DND-41 (cell line): ENCODE results near the gene CDH5.

Experiments used
- ATAC-seq: fragments of 200-7000 bp; cut with Tn5 transposase; 3 replicates; pipeline ENCODE4 v1.9.1; 2021; ENCODE audit warnings: low read depth; ENCODE audit not compliant: insufficient read depth
- DNase-seq: peaks from one replicate; pipeline ENCODE4 v3.0.0-alpha.2; 2020
- H2AFZ ChIP-seq: 2 replicates; pipeline ENCODE4 v1.6.0; 2012; ENCODE audit warnings: low read depth, low read length
- H3K27ac ChIP-seq: 2 replicates; pipeline ENCODE4 v1.5.1; 2012; ENCODE audit warnings: low read length, inconsistent platforms
- H3K27me3 ChIP-seq: fragments of 200-600 bp; sonication (generic); 2 replicates; pipeline ENCODE4 v1.6.0; 2012; ENCODE audit warnings: low read length, mild to moderate bottlenecking, inconsistent platforms; ENCODE audit not compliant: insufficient read depth, poor library complexity
- H3K36me3 ChIP-seq: 2 replicates; pipeline ENCODE4 v1.5.1; 2012; ENCODE audit warnings: low read length, inconsistent platforms; ENCODE audit not compliant: insufficient read depth
- H3K4me1 ChIP-seq: 2 replicates; pipeline ENCODE4 v1.5.1; 2012; ENCODE audit warnings: mild to moderate bottlenecking, low read length; ENCODE audit not compliant: insufficient read depth
- H3K4me2 ChIP-seq: 2 replicates; pipeline ENCODE4 v1.6.0; 2012; ENCODE audit warnings: mild to moderate bottlenecking, moderate library complexity, low read length, inconsistent platforms; ENCODE audit not compliant: insufficient read depth
- H3K4me3 ChIP-seq, 2 experiments: fragments of 200-600 bp in 1 of 2; shearing (Covaris generic) in 1 of 2; 2 replicates each; pipeline ENCODE4 v1.5.1; 2012 to 2016; ENCODE audit warnings: inconsistent platforms in 2 of 2, low read length in 2 of 2, mild to moderate bottlenecking in 2 of 2, low read depth in 1 of 2, moderate library complexity in 1 of 2
- H3K79me2 ChIP-seq: 2 replicates; pipeline ENCODE4 v1.6.0; 2012; ENCODE audit warnings: low read length, inconsistent platforms; ENCODE audit not compliant: insufficient read depth
- H3K9ac ChIP-seq: 2 replicates; pipeline ENCODE4 v1.6.0; 2012; ENCODE audit warnings: low read depth, mild to moderate bottlenecking, inconsistent platforms, low read length, moderate library complexity
- H3K9me3 ChIP-seq: 2 replicates; pipeline ENCODE4 v1.5.1; 2012; ENCODE audit warnings: low read length, moderate library complexity, mild to moderate bottlenecking, inconsistent platforms; ENCODE audit not compliant: insufficient read depth, severe bottlenecking
- H4K20me1 ChIP-seq: 2 replicates; pipeline ENCODE4 v1.6.0; 2012; ENCODE audit warnings: low read length; ENCODE audit not compliant: insufficient read depth
- EZH2 ChIP-seq: IDR thresholded peaks from 3 replicates; pipeline ENCODE4 v1.6.1; 2012; ENCODE audit warnings: borderline replicate concordance, low read depth, mild to moderate bottlenecking, moderate library complexity, low read length, inconsistent platforms; ENCODE audit not compliant: severe bottlenecking
- TF ChIP-seq, protein P1 (sequence below): IDR thresholded peaks from 2 replicates; pipeline ENCODE4 v1.5.1; 2012; ENCODE audit warnings: borderline replicate concordance, low read length, moderate library complexity, mild to moderate bottlenecking; ENCODE audit not compliant: poor library complexity, severe bottlenecking; ENCODE audit errors: extremely low read depth

Gene CDH5

DNA sequence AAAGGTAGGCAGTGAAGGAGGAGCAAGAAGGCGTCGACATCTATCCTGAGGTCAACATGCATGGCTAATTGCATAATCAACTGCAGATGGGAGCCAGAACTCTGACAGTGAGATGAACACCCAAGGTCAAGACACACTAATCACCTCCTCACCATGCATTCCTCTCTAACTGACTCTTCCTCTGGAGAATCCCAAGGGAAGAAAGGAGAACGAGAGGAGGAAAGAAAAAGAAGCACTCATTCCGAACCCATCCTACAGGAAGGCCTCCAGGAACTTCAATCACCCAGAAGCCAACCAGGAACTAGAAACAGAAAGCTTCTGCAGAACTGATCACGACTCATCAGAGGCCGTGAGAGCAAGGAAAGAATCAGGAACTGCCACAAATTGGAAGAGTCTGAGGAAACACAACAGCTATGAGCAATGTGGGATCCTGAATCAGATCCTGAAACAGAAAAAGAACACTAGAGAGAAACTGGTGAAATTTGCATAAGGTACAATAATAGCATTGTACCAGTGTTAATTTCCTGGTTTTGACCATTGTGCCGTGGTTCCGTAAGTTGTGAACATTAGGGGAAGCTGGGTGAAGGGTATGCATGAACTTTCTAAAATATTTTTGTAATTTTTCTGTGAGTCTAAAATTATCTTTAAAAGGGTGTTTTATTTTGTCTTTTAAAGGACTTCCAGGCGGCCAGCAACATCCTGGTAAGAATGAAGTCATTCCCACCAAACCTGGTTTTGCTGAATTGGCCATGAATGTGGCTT lies 50.6 kb downstream of the CDH5 start:
- H3K4me1 ChIP-seq, result no peaks in the 10 kb centered on the region

DNA sequence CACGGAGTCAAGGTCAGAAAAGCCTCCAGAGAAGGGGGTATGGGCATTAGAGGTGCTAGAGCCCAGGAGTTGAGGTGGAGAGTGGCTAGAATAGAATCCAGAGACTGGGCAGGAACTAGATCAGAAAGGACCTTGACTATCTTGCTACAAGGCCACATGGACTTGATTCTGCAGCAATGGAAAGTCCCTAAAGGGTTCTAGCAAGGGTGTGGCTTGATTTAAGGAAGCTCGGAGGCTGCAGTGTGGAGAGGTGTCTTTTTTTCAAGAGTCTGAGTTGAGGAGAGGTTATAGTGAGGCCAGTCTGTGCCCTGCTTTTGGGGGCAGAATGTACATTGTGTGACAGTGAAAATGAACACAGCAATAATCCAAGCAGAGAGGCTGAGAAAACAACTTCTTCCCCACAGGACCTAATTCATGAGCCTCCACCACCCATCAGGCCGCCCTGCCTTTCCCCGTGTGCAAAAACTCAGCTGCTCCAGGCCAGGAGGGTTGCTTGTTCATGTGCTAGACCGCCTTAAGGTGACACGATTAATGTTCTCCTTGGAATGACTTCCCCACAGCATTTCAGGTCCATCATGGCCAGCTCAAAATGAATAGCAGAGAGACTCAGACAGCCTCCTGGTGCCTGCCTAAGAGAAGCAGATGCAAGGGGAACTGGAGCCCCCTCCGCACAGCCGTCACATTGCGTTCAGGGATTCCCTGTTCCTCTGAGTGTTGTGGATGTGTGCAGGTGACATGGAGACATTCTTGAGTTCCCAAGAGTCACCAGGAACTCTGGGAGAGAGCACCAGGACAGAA lies 51.9 kb downstream of the CDH5 start:
- Histone ChIP-seq H2AFZ (no peak overlapping the region), H3K9ac (no peak overlapping the region), H3K79me2 (no peaks in the 10 kb centered on the region), H4K20me1 (no peaks in the 10 kb centered on the region), H3K4me2 (no peak overlapping the region), H3K4me1 (no peaks in the 10 kb centered on the region), H3K4me3 (no peak overlapping the region), H3K27me3 (no peaks in the 10 kb centered on the region), H3K9me3 (no peaks in the 10 kb centered on the region), H3K36me3 (no peaks in the 10 kb centered on the region), H3K27ac (no peak overlapping the region)
- ATAC-seq (no peak), DNase-seq (no peak)
- TF ChIP-seq, protein P1, sequence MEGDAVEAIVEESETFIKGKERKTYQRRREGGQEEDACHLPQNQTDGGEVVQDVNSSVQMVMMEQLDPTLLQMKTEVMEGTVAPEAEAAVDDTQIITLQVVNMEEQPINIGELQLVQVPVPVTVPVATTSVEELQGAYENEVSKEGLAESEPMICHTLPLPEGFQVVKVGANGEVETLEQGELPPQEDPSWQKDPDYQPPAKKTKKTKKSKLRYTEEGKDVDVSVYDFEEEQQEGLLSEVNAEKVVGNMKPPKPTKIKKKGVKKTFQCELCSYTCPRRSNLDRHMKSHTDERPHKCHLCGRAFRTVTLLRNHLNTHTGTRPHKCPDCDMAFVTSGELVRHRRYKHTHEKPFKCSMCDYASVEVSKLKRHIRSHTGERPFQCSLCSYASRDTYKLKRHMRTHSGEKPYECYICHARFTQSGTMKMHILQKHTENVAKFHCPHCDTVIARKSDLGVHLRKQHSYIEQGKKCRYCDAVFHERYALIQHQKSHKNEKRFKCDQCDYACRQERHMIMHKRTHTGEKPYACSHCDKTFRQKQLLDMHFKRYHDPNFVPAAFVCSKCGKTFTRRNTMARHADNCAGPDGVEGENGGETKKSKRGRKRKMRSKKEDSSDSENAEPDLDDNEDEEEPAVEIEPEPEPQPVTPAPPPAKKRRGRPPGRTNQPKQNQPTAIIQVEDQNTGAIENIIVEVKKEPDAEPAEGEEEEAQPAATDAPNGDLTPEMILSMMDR, result no peak
- TF ChIP-seq EZH2, result no peak

More for the DNA sequence above, 50.6 kb downstream of the CDH5 start:
- no peak overlapping the region for H2AFZ ChIP-seq
- ATAC-seq (no peak), DNase-seq (no peak)
- no peak overlapping the region for H3K27ac ChIP-seq
- H4K20me1 ChIP-seq, result no peaks in the 10 kb centered on the region
- H3K27me3 ChIP-seq, result no peaks in the 10 kb centered on the region
- no peak for TF ChIP-seq EZH2
- TF ChIP-seq, protein P1, result no peak
- H3K4me3 ChIP-seq, result no peak overlapping the region
- no peak overlapping the region for H3K4me2 ChIP-seq
- no peaks in the 10 kb centered on the region for H3K79me2 ChIP-seq
- H3K9ac ChIP-seq, result no peak overlapping the region
- peaks cover 3% of the 10 kb centered on the region for H3K9me3 ChIP-seq
- no peaks in the 10 kb centered on the region for H3K36me3 ChIP-seq

DNA sequence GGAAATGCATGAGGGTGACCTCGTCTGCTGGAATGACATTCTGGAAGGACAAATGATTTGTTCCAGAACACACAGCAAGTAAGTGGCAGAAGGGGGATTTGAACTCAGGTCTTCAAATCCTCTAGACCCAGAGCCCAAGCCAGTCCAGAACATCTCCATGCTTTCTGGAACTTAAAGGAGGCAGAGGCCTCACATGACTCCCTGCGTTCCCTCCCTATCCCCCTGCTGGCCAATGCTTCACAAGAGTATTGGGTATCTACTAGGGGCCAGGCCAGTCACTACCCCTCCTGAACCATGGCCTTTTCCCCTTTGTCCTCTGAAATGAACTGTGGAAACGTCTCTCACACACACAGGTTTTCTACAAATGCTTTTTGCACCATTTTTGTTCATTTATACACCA lies 53.0 kb downstream of the CDH5 start:
- no peaks in the 10 kb centered on the region for H3K4me1 ChIP-seq
- no peak overlapping the region for H2AFZ ChIP-seq
- no peaks in the 10 kb centered on the region for H4K20me1 ChIP-seq
- H3K36me3 ChIP-seq, result no peaks in the 10 kb centered on the region
- DNase-seq, result no peak
- no peaks in the 10 kb centered on the region for H3K27me3 ChIP-seq
- H3K9ac ChIP-seq, result no peak overlapping the region
- no peak overlapping the region for H3K27ac ChIP-seq
- ATAC-seq, result no peak
- no peaks in the 10 kb centered on the region for H3K9me3 ChIP-seq
- no peak overlapping the region for H3K4me2 ChIP-seq
- no peaks in the 10 kb centered on the region for H3K79me2 ChIP-seq
- TF ChIP-seq, protein P1, result no peak
- no peak for TF ChIP-seq EZH2
- no peak overlapping the region for H3K4me3 ChIP-seq
